Esophagus squamous epithelium (tissue), 5 donors: ENCODE data around the gene RAD23A. TPM values are rescaled to one million over a fixed set of nuclear protein-coding genes. Genes with fewer than 3 reads are reported as not detected.

Experiments used
- DNase-seq: peaks from one replicate; lab custom pipeline; 2025; lab: John Stamatoyannopoulos, UW
- H3K27ac ChIP-seq, 4 donors: fragments of 200-600 bp; sonication (generic); one replicate each; pipeline ENCODE4 v1.5.1; 2016 to 2019; ENCODE audit warnings: mild to moderate bottlenecking in 1 of 4
- H3K27me3 ChIP-seq, 4 donors: fragments of 200-600 bp; sonication (generic); 1 replicate in 3 of 4; 2 replicates in 1 of 4; pipeline versions ENCODE4 v1.5.1 to v1.6.0; 2017 to 2021; ENCODE audit warnings: antibody characterized with exemption in 1 of 4
- H3K36me3 ChIP-seq, 3 donors: fragments of 200-600 bp; sonication (generic); one replicate each; pipeline ENCODE4 v1.5.1; 2016 to 2019
- H3K4me1 ChIP-seq, 3 donors: fragments of 200-600 bp; sonication (generic); one replicate each; pipeline ENCODE4 v1.5.1; 2017 to 2019
- H3K4me3 ChIP-seq, 4 donors: fragments of 200-600 bp; sonication (generic); 1 replicate in 3 of 4; 2 replicates in 1 of 4; pipeline ENCODE4 v1.5.1; 2016 to 2019; ENCODE audit warnings: mild to moderate bottlenecking in 2 of 4, moderate library complexity in 1 of 4
- H3K9me3 ChIP-seq, 3 donors: fragments of 200-600 bp; sonication (generic); one replicate each; pipeline ENCODE4 v1.5.1; 2016 to 2019
- CTCF ChIP-seq, 6 experiments: fragments of 450-650 bp in 4 of 6; fragments of 200-600 bp in 2 of 6; sonication (generic) in 2 of 6; IDR thresholded peaks; one replicate each; pipeline ENCODE4 v1.5.1; 2016 to 2019; ENCODE audit warnings: antibody characterized with exemption in 6 of 6, mild to moderate bottlenecking in 4 of 6, moderate library complexity in 4 of 6
- POLR2A ChIP-seq, 4 donors: fragments of 450-650 bp; IDR thresholded peaks; one replicate each; pipeline ENCODE4 v1.6.1; 2017; ENCODE audit warnings: antibody characterized with exemption in 4 of 4, mild to moderate bottlenecking in 4 of 4, moderate library complexity in 3 of 4
- WGBS, 2 donors: methylation state at CpG; one replicate each; pipeline ENCODE4 v1.1.5; 2018; 5-methylcytosine and 5-hydroxymethylcytosine counted together
- intact Hi-C: fragments of 100-400 bp; cut with DNase I; formaldehyde crosslinking; loops from one replicate; pipeline ENCODE4 v1.15.0; 2022
- total RNA-seq, 4 donors: library from RNA; depleted of rRNA; stranded (reverse); fragments of >200 nt; gene quantifications; one replicate each; pipeline ENCODE4 v1.1.0, GENCODE V29; 2016
- donor health status: DM: yes; HTN: yes; CAD: no.

Gene RAD23A
- total RNA-seq, 4 donors from 2014 or later, result 67.7 to 87.4 (median 82.4) TPM

- Histone ChIP-seq H3K4me3 (peak overlapping the region in 3 of 4 donors; percentile 45 to 64 (median 56)), H3K36me3 (no peaks in the 10 kb centered on the region), H3K27me3 (no peaks in the 10 kb centered on the region), H3K4me1 (peaks cover 3 to 23% (median 4%) of the 10 kb centered on the region in 3 donors), H3K9me3 (no peaks in the 10 kb centered on the region), H3K27ac (peak overlapping the region in 3 of 4 donors; percentile 52 to 79 (median 77))
- intact Hi-C loops, result no loop called here
- WGBS, 2 donors, result 40 to 44% methylated on average over 8 of the region's 8 CpGs
- DNase-seq, result no peak
- TF ChIP-seq POLR2A (IDR thresholded peaks at IDR 0.05) (no peak), CTCF (IDR thresholded peaks at IDR 0.05) (no peak)
Observed at GRCh38 chr19:12965812-12966135, 20.1 kb downstream of the RAD23A start.

- Histone ChIP-seq H3K36me3 (no peaks in the 10 kb centered on the region), H3K27me3 (no peaks in the 10 kb centered on the region), H3K9me3 (no peaks in the 10 kb centered on the region), H3K4me3 (no peak overlapping the region), H3K27ac (no peak overlapping the region), H3K4me1 (peaks cover 3 to 23% (median 4%) of the 10 kb centered on the region in 3 donors)
- WGBS, 2 donors, result 72 to 74% methylated on average over 5 of the region's 5 CpGs
- no peak for DNase-seq
- intact Hi-C loops, result no loop called here
- TF ChIP-seq CTCF (IDR thresholded peaks at IDR 0.05) (no peak), POLR2A (IDR thresholded peaks at IDR 0.05) (no peak)
Observed at GRCh38 chr19:12967907-12968306, 22.2 kb downstream of the RAD23A start.

GRCh38 chr19:12969292-12969988, 23.8 kb downstream of the RAD23A start, which contains the start of gene DAND5:
TSS of gene DAND5 (plus strand) at chr19:12969576. CDS start at chr19:12969661, 85 bp downstream.
- 10 to 31% methylated on average over 2 to 5 of the region's 14 CpGs for WGBS, 2 donors
- Histone ChIP-seq H3K4me1 (peaks cover 3 to 27% (median 4%) of the 10 kb centered on the region in 3 donors), H3K27me3 (no peaks in the 10 kb centered on the region), H3K36me3 (no peaks in the 10 kb centered on the region), H3K27ac (peak within 1 kb of the TSS in 1 of 4 donors; percentile 5), H3K9me3 (no peaks in the 10 kb centered on the region), H3K4me3 (no peak within 1 kb of the TSS)
- DNase-seq, result no peak
- intact Hi-C loops, result no loop called here
- TF ChIP-seq POLR2A (IDR thresholded peaks at IDR 0.05), result no peak
- no peak for TF ChIP-seq CTCF (IDR thresholded peaks at IDR 0.05)

GRCh38 chr19:12970070-12970820, 24.6 kb downstream of the RAD23A start:
- no peak overlapping the region for H3K27ac ChIP-seq
- intact Hi-C loops, result no loop called here
- TF ChIP-seq POLR2A (IDR thresholded peaks at IDR 0.05) (no peak), CTCF (IDR thresholded peaks at IDR 0.05) (no peak)
- peaks cover 0 to 5% (median 0%) of the 10 kb centered on the region in 4 donors for H3K27me3 ChIP-seq
- WGBS, 2 donors, result 75 to 89% methylated on average over 7 of the region's 7 CpGs
- H3K4me1 ChIP-seq, result peaks cover 3 to 23% (median 3%) of the 10 kb centered on the region in 3 donors
- no peak for DNase-seq
- no peak overlapping the region for H3K4me3 ChIP-seq
- no peaks in the 10 kb centered on the region for H3K9me3 ChIP-seq
- no peaks in the 10 kb centered on the region for H3K36me3 ChIP-seq

- DNase-seq, result no peak
- H3K36me3 ChIP-seq, result no peaks in the 10 kb centered on the region
- H3K4me3 ChIP-seq, result no peak overlapping the region
- no peak for TF ChIP-seq CTCF (IDR thresholded peaks at IDR 0.05)
- no peak for TF ChIP-seq POLR2A (IDR thresholded peaks at IDR 0.05)
- H3K9me3 ChIP-seq, result no peaks in the 10 kb centered on the region
- peaks cover 0 to 11% (median 0%) of the 10 kb centered on the region in 4 donors for H3K27me3 ChIP-seq
- H3K27ac ChIP-seq, result no peak overlapping the region
- intact Hi-C loops, result no loop called here
- H3K4me1 ChIP-seq, result peaks cover 0 to 13% (median 0%) of the 10 kb centered on the region in 3 donors
- WGBS, 2 donors, result 85 to 94% methylated on average over 8 to 11 of the region's 16 CpGs
Observed at GRCh38 chr19:12973236-12973635, 27.6 kb downstream of the RAD23A start.
